ENCODE measurements around the gene CHRM2.

Gene CHRM2

GRCh38 chr7:136940122-136940521, 71.7 kb downstream of the CHRM2 start:
- no peak for TF ChIP-seq CTCF (IDR thresholded peaks at IDR 0.05; ENCODE audit: extremely low read depth, missing control alignments)

GRCh38 chr7:136940917-136941316, 72.5 kb downstream of the CHRM2 start:
- TF ChIP-seq CTCF (IDR thresholded peaks at IDR 0.05; ENCODE audit: extremely low read depth, missing control alignments) = no peak
- DNase-seq (ENCODE audit: low spot score) = no peak

More at GRCh38 chr7:136940122-136940521, 71.7 kb downstream of the CHRM2 start:
- no peak for DNase-seq (ENCODE audit: low spot score)

- no peak for TF ChIP-seq CTCF (IDR thresholded peaks at IDR 0.05; ENCODE audit: extremely low read depth, missing control alignments)
- DNase-seq (ENCODE audit: low spot score) = no peak
These were observed 73.4 kb downstream of the CHRM2 start for GRCh38 chr7:136941816-136942215.

GRCh38 chr7:136942401-136942800, 73.9 kb downstream of the CHRM2 start:
- no peak for DNase-seq (ENCODE audit: low spot score)
- TF ChIP-seq CTCF (IDR thresholded peaks at IDR 0.05; ENCODE audit: extremely low read depth, missing control alignments) = no peak

GRCh38 chr7:136942994-136943393, 74.5 kb downstream of the CHRM2 start:
- DNase-seq (ENCODE audit: low spot score) = no peak
- no peak for TF ChIP-seq CTCF (IDR thresholded peaks at IDR 0.05; ENCODE audit: extremely low read depth, missing control alignments)

GRCh38 chr7:136947347-136947746, 78.9 kb downstream of the CHRM2 start:
- DNase-seq (ENCODE audit: low spot score) = no peak
- no peak for TF ChIP-seq CTCF (IDR thresholded peaks at IDR 0.05; ENCODE audit: extremely low read depth, missing control alignments)

- TF ChIP-seq CTCF (IDR thresholded peaks at IDR 0.05; ENCODE audit: extremely low read depth, missing control alignments) = no peak
These were observed 81.9 kb downstream of the CHRM2 start for GRCh38 chr7:136950331-136950730.

More at GRCh38 chr7:136950331-136950730, 81.9 kb downstream of the CHRM2 start:
- DNase-seq (ENCODE audit: low spot score) = no peak
